Measurements from ENCODE around the gene MAN2A2.

- TF ChIP-seq POLR2A (IDR thresholded peaks at IDR 0.05), result no peak
- TF ChIP-seq CTCF (IDR thresholded peaks at IDR 0.05), result no peak
These were observed 28.4 kb downstream of the MAN2A2 start for GRCh38 chr15:90931575-90931827.
